Esophagus muscularis mucosa (tissue), 4 donors: Measurements from ENCODE around the gene ZFHX3. TPM values are rescaled to one million over a fixed set of nuclear protein-coding genes. Genes with fewer than 3 reads are reported as not detected.

ENCODE experiments used
- DNase-seq: peaks from one replicate; pipeline ENCODE4 v3.0.0-alpha.2; 2017; ENCODE audit errors: extremely low spot score
- H3K27ac ChIP-seq, 4 donors: fragments of 200-600 bp; sonication (generic); replicated peaks in 1 of 4; 1 replicate in 3 of 4; 2 replicates in 1 of 4; pipeline ENCODE4 v1.5.1; 2016 to 2019; ENCODE audit warnings: mild to moderate bottlenecking in 1 of 4
- H3K27me3 ChIP-seq, 4 donors: fragments of 200-600 bp; sonication (generic); one replicate each; pipeline versions ENCODE4 v1.5.1 to v1.6.0; 2016 to 2019
- H3K36me3 ChIP-seq, 4 donors: fragments of 200-600 bp; sonication (generic); one replicate each; pipeline ENCODE4 v1.5.1; 2016 to 2019
- H3K4me1 ChIP-seq, 4 donors: fragments of 200-600 bp; sonication (generic); one replicate each; pipeline ENCODE4 v1.5.1; 2016 to 2019
- H3K4me3 ChIP-seq, 4 donors: fragments of 200-600 bp; sonication (generic); 1 replicate in 2 of 4; 2 replicates in 2 of 4; pipeline ENCODE4 v1.5.1; 2016 to 2019; ENCODE audit warnings: mild to moderate bottlenecking in 4 of 4, moderate library complexity in 1 of 4
- H3K9me3 ChIP-seq, 4 donors: fragments of 200-600 bp; sonication (generic); 1 replicate in 3 of 4; 2 replicates in 1 of 4; pipeline ENCODE4 v1.5.1; 2016 to 2019
- CTCF ChIP-seq, 3 experiments: fragments of 200-600 bp in 2 of 3; fragments of 450-650 bp in 1 of 3; sonication (generic) in 2 of 3; IDR thresholded peaks; one replicate each; pipeline ENCODE4 v1.5.1; 2017 to 2019; ENCODE audit warnings: antibody characterized with exemption in 3 of 3, mild to moderate bottlenecking in 2 of 3, moderate library complexity in 1 of 3
- EP300 ChIP-seq: sonication (generic); formaldehyde crosslinking; IDR thresholded peaks from one replicate; pipeline ENCODE4 v1.6.1; 2017; ENCODE audit warnings: antibody characterized with exemption
- POLR2A ChIP-seq: fragments of 450-650 bp; IDR thresholded peaks from one replicate; pipeline ENCODE4 v1.6.1; 2017; ENCODE audit warnings: antibody characterized with exemption, moderate library complexity, mild to moderate bottlenecking, low read depth
- POLR2AphosphoS5 ChIP-seq, 2 donors: sonication (generic); formaldehyde crosslinking; IDR thresholded peaks; one replicate each; pipeline ENCODE4 v1.6.1; 2017; ENCODE audit warnings: antibody characterized with exemption in 2 of 2
- WGBS: methylation state at CpG from one replicate; pipeline ENCODE4 v1.1.5; 2018; 5-methylcytosine and 5-hydroxymethylcytosine counted together
- intact Hi-C: fragments of 100-400 bp; cut with DNase I; formaldehyde crosslinking; loops from one replicate; pipeline ENCODE4 v1.15.1; 2023
- total RNA-seq, 4 donors: library from RNA; depleted of rRNA; stranded (reverse); fragments of >200 nt; gene quantifications; one replicate each; pipeline versions ENCODE4 v1.1.0 to v1.2.1, GENCODE V29; 2016

Gene ZFHX3
- total RNA-seq, 4 donors from 2014 or later = 25.7 to 53.0 (median 30.6) TPM

DNA sequence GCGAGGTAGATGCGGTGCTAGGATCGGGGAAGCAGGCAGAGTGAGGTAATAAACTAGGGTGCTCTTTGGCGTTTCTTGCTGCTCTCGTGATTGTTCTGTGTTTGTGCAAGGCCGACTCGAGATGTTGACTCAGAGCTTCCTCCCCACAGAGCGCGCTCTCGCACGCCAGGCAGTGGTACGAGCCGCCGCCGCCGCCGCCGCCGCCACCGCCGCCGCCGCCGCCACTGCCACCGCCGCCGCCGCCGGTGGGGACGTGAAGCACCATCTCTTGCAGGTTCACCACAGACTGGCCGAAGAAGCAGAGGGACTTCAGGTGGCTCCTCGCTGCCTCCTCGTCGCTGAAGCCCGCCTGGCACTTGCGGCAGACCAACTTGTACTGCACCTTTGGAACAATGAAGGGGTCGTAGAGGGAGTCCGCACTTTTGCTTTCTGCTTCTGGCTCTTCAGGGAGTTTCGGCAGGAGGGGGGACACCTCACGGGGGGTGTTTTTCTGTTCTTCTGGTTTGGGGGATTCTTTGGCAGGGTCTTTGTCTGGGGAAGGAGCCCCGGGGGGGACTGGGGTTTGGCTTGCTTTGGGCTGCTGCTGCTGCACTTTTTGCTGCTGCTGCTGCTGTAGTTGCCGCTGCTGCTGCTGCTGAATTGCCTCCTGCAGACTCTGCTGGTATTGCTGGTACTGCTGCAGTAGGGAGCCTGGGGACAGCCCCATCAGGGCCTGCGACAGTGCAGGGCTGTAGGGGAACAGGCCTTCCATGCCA lies 260.2 kb downstream of the ZFHX3 start:
- intact Hi-C loops = no loop called here
- 15% methylated on average over 27 of the region's 43 CpGs for WGBS
- peak; percentile 58 to 75 for TF ChIP-seq POLR2AphosphoS5 (IDR thresholded peaks at IDR 0.05)
- no peak for TF ChIP-seq POLR2A
- H3K27ac ChIP-seq = peak overlapping the region; percentile 36 to 57 (median 54)
- H3K4me3 ChIP-seq = peak overlapping the region; percentile 45 to 63 (median 54)
- no peaks in the 10 kb centered on the region for H3K9me3 ChIP-seq
- peak; percentile 93 for DNase-seq
- H3K4me1 ChIP-seq = peaks cover 0 to 25% (median 16%) of the 10 kb centered on the region in 4 donors
- no peaks in the 10 kb centered on the region for H3K27me3 ChIP-seq
- H3K36me3 ChIP-seq = peaks cover 0 to 36% (median 18%) of the 10 kb centered on the region in 4 donors

DNA sequence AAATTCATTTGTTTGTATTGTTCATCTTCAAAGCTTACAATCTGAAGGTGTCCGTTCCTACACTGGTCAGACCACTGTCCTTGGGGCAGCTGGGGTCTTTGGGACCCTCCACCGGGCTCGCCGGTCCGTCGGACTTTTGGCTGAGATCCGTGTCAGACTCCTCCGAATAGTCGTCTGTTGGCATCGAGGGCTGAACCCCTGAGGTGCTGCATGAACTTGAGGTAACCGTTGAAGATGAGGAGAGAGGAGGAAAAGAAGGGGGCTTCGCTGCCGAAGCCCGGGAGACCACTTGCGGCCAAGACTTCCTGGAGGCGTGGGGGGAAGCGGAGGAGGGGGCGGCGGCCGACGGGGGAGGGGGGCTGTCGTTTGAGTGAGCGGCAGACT lies 260.8 kb downstream of the ZFHX3 start:
- no peak for TF ChIP-seq EP300
- TF ChIP-seq CTCF (IDR thresholded peaks at IDR 0.05) = no peak
- no peak for TF ChIP-seq POLR2A
- TF ChIP-seq POLR2AphosphoS5 (IDR thresholded peaks at IDR 0.05) = no peak
- H3K9me3 ChIP-seq = no peaks in the 10 kb centered on the region
- peak overlapping the region; percentile 45 to 63 (median 54) for H3K4me3 ChIP-seq
- DNase-seq = no peak
- H3K4me1 ChIP-seq = peaks cover 0 to 25% (median 16%) of the 10 kb centered on the region in 4 donors
- WGBS = 35% methylated on average over 23 of the region's 23 CpGs
- H3K27ac ChIP-seq = peak overlapping the region; percentile 36 to 57 (median 54)
- intact Hi-C loops = no loop called here
- peaks cover 0 to 31% (median 18%) of the 10 kb centered on the region in 4 donors for H3K36me3 ChIP-seq
- H3K27me3 ChIP-seq = no peaks in the 10 kb centered on the region

- WGBS = 94% methylated on average over 6 of the region's 6 CpGs
Measured at GRCh38 chr16:72786606-72787005, 261.3 kb downstream of the ZFHX3 start.

DNA sequence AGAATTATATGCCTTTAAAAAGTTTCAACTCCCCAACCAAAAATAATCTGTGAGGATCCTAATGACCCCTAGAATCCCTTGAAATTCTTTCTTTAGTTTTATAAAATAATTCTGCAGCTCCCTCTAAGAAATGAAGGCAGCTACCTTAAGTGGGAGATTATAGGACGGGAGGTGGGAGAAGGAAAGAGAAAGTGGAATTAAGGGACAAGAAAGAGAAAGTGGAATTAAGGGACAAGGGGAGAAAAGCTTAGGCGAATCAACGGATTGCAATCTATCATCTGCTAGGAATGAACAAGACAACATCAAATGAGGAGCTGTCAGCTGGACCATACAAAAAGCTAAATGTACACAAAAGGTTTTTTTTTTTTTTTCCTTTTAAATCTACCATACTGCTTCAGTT lies 262.0 kb downstream of the ZFHX3 start:
- intact Hi-C loops = no loop called here
- no peak for DNase-seq
- H3K4me3 ChIP-seq = no peak overlapping the region
- peaks cover 0 to 18% (median 12%) of the 10 kb centered on the region in 4 donors for H3K36me3 ChIP-seq
- H3K27me3 ChIP-seq = no peaks in the 10 kb centered on the region
- H3K4me1 ChIP-seq = peaks cover 0 to 25% (median 16%) of the 10 kb centered on the region in 4 donors
- TF ChIP-seq POLR2A = no peak
- TF ChIP-seq POLR2AphosphoS5 (IDR thresholded peaks at IDR 0.05) = no peak
- TF ChIP-seq EP300 = no peak
- TF ChIP-seq CTCF (IDR thresholded peaks at IDR 0.05) = no peak
- H3K9me3 ChIP-seq = no peaks in the 10 kb centered on the region
- no peak overlapping the region for H3K27ac ChIP-seq
- WGBS = 61% methylated on average over 3 of the region's 3 CpGs

More at GRCh38 chr16:72786606-72787005, 261.3 kb downstream of the ZFHX3 start:
- intact Hi-C loops = no loop called here
- DNase-seq = peak; percentile 78
- peaks cover 0 to 26% (median 16%) of the 10 kb centered on the region in 4 donors for H3K36me3 ChIP-seq
- H3K4me1 ChIP-seq = peaks cover 0 to 25% (median 16%) of the 10 kb centered on the region in 4 donors
- no peaks in the 10 kb centered on the region for H3K27me3 ChIP-seq
- no peaks in the 10 kb centered on the region for H3K9me3 ChIP-seq
- TF ChIP-seq EP300 = no peak
- TF ChIP-seq POLR2A = no peak
- TF ChIP-seq CTCF (IDR thresholded peaks at IDR 0.05) = no peak
- TF ChIP-seq POLR2AphosphoS5 (IDR thresholded peaks at IDR 0.05) = no peak
- no peak overlapping the region for H3K27ac ChIP-seq
- H3K4me3 ChIP-seq = peak overlapping the region in 1 of 4 donors; percentile 55

DNA sequence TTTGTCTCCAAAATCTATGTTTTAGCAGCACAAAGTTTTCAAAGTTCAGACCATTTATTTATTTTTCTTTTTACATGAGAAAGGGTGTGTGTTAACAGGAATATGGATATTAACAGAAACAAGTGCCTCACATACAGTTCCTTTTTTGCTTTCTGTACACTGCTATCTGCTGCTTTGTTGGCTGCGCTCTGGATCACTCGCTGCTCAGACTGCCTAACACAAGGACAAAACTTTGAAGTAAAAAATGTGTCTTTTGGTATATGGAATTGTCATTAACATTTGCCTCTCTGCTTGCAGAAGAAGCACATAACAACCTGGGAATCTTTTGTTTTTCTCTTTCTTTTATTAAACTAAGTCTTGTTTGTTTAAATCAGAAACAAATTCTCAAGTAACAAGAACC lies 262.8 kb downstream of the ZFHX3 start:
- TF ChIP-seq POLR2AphosphoS5 (IDR thresholded peaks at IDR 0.05) (no peak), POLR2A (no peak), CTCF (IDR thresholded peaks at IDR 0.05) (no peak), EP300 (no peak)
- peaks cover 0 to 13% (median 6%) of the 10 kb centered on the region in 4 donors for H3K36me3 ChIP-seq
- peak; percentile 31 for DNase-seq
- peaks cover 0 to 25% (median 16%) of the 10 kb centered on the region in 4 donors for H3K4me1 ChIP-seq
- H3K9me3 ChIP-seq = no peaks in the 10 kb centered on the region
- 89% methylated on average over 2 of the region's 2 CpGs for WGBS
- no peak overlapping the region for H3K27ac ChIP-seq
- intact Hi-C loops = no loop called here
- H3K27me3 ChIP-seq = no peaks in the 10 kb centered on the region
- H3K4me3 ChIP-seq = no peak overlapping the region
